Adrenal gland (tissue), 12 donors: ENCODE results near the gene STRA6. TPM values are rescaled to one million over a fixed set of nuclear protein-coding genes. Genes with fewer than 3 reads are reported as not detected.

Experiments used
- DNase-seq, 7 donors: peaks; one replicate each; pipeline ENCODE4 v3.0.0-alpha.2; 2019 to 2020
- H3K27ac ChIP-seq, 5 donors: fragments of 200-600 bp; sonication (generic) in 4 of 5; 1 replicate in 3 of 5; 2 replicates in 2 of 5; pipeline versions ENCODE4 v1.5.1 to v1.8.0; 2016 to 2020; ENCODE audit warnings: mild to moderate bottlenecking in 1 of 5
- H3K27me3 ChIP-seq: fragments of 200-600 bp; 2 replicates; pipeline ENCODE4 v1.8.0; 2021
- H3K36me3 ChIP-seq, 2 donors: fragments of 200-600 bp; replicated peaks in 1 of 2; 1 replicate in 1 of 2; 2 replicates in 1 of 2; pipeline versions ENCODE4 v1.5.1 to v1.8.0; 2018 to 2022
- H3K4me1 ChIP-seq, 2 donors: fragments of 200-600 bp; replicated peaks in 1 of 2; 1 replicate in 1 of 2; 2 replicates in 1 of 2; pipeline versions ENCODE4 v1.5.1 to v1.8.0; 2018 to 2021
- H3K4me3 ChIP-seq, 4 donors: fragments of 200-600 bp; sonication (generic) in 3 of 4; one replicate each; pipeline ENCODE4 v1.5.1; 2016 to 2018
- H3K9me3 ChIP-seq, 3 donors: fragments of 200-600 bp; sonication (generic) in 1 of 3; replicated peaks in 1 of 3; 1 replicate in 2 of 3; 2 replicates in 1 of 3; pipeline versions ENCODE4 v1.5.1 to v1.8.0; 2016 to 2021
- POLR2A ChIP-seq, 2 donors: fragments of 450-650 bp; IDR thresholded peaks; one replicate each; pipeline ENCODE4 v1.6.1; 2017; ENCODE audit warnings: antibody characterized with exemption in 2 of 2, mild to moderate bottlenecking in 2 of 2, moderate library complexity in 1 of 2
- WGBS, 4 donors: extraction: QIAGEN DNeasy Blood & Tissue Kit in 2 of 4; methylation state at CpG; one replicate each; pipeline versions ENCODE4 v1.1.5 to v1.1.7; 2013 to 2017; 5-methylcytosine and 5-hydroxymethylcytosine counted together
- intact Hi-C, 2 donors: fragments of 100-400 bp; cut with DNase I; formaldehyde crosslinking; loops; one replicate each; pipeline versions ENCODE4 v1.14.1 to v1.15.0; 2022 to 2023
- polyA plus RNA-seq, 3 donors: library from polyadenylated mRNA; stranded (reverse); fragments of 200-250 nt in 2 of 3; fragments of 350-450 nt in 1 of 3; fragmentation: Illumina TruSeq in 1 of 3; extraction: RNeasy Lipid Tissue Mini Kit (QIAGEN cat#74804) in 1 of 3; gene quantifications; one replicate each; pipeline ENCODE4 v1.2.3, GENCODE V29; 2013 to 2014
- total RNA-seq, 9 donors: library from RNA; depleted of rRNA in 4 of 9; stranded (reverse); fragments of >200 nt in 4 of 9; fragments of 120-200 nt in 1 of 9; fragmentation: NEBNext Ultra II Directional in 1 of 9; extraction: Animal tissue kit (Norgen Biotek cat#: 25700) in 1 of 9; gene quantifications; one replicate each; pipeline versions ENCODE4 v1.1.0 to v1.2.4, GENCODE V29; 2013 to 2023
- TF ChIP-seq, protein P1 (sequence below), 6 experiments: fragments of 450-650 bp in 4 of 6; fragments of 200-600 bp in 2 of 6; sonication (generic) in 1 of 6; IDR thresholded peaks; 1 replicate in 5 of 6; 2 replicates in 1 of 6; pipeline versions ENCODE4 v1.5.1 to v1.8.0; 2016 to 2021; ENCODE audit warnings: antibody characterized with exemption in 6 of 6, mild to moderate bottlenecking in 2 of 6, moderate library complexity in 1 of 6
- donor health status: healthy with polysubstance abuse.
- donor health status: Bipolar disorder and iron deficiency.
- donor health status: DM: yes; HTN: yes; CAD: no.
- donor health status: DM: no; HTN: no; CAD: no.
- donor health status: DM: no; HTN: no; CAD: no.
- donor health status: DM: yes; HTN: yes; CAD: no.

The STRA6 gene
- total and polyA plus RNA-seq, 12 donors = 0.22 to 12.6 (median 3.1) TPM; not detected in 2

DNA sequence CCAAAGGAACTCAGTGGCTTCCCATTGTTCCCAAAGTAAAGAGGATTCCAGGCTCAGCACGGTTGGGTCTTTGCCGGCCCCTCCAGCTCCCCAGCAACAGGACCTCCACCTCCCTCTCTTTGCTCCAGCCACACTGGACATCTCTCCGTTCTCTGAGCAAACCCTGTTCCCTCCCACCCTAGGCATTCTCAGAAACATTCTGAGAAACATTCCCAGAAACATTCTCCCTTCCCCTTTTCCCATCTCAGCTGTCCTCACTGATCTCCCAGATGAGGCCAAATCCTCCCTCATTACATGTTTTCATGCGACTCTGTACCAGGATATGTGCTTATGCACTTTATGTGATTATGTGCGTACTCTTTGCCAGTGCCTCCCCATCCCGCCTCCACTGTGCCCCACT, 47.7 kb upstream of the STRA6 start:
- DNase-seq = no peak
- Histone ChIP-seq H3K27ac (peak overlapping the region in 4 of 5 donors; percentile 75 to 92 (median 84)), H3K4me3 (no peak overlapping the region), H3K4me1 (peaks cover 20 to 31% of the 10 kb centered on the region in 2 donors), H3K36me3 (no peaks in the 10 kb centered on the region), H3K9me3 (no peaks in the 10 kb centered on the region), H3K27me3 (no peaks in the 10 kb centered on the region)
- 81 to 97% (median 92%) methylated on average over 6 of the region's 6 CpGs for WGBS, 4 donors
- TF ChIP-seq, protein P1, sequence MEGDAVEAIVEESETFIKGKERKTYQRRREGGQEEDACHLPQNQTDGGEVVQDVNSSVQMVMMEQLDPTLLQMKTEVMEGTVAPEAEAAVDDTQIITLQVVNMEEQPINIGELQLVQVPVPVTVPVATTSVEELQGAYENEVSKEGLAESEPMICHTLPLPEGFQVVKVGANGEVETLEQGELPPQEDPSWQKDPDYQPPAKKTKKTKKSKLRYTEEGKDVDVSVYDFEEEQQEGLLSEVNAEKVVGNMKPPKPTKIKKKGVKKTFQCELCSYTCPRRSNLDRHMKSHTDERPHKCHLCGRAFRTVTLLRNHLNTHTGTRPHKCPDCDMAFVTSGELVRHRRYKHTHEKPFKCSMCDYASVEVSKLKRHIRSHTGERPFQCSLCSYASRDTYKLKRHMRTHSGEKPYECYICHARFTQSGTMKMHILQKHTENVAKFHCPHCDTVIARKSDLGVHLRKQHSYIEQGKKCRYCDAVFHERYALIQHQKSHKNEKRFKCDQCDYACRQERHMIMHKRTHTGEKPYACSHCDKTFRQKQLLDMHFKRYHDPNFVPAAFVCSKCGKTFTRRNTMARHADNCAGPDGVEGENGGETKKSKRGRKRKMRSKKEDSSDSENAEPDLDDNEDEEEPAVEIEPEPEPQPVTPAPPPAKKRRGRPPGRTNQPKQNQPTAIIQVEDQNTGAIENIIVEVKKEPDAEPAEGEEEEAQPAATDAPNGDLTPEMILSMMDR (IDR thresholded peaks at IDR 0.05) = no peak
- TF ChIP-seq POLR2A (IDR thresholded peaks at IDR 0.05) = no peak
- intact Hi-C loops = no loop called here

DNA sequence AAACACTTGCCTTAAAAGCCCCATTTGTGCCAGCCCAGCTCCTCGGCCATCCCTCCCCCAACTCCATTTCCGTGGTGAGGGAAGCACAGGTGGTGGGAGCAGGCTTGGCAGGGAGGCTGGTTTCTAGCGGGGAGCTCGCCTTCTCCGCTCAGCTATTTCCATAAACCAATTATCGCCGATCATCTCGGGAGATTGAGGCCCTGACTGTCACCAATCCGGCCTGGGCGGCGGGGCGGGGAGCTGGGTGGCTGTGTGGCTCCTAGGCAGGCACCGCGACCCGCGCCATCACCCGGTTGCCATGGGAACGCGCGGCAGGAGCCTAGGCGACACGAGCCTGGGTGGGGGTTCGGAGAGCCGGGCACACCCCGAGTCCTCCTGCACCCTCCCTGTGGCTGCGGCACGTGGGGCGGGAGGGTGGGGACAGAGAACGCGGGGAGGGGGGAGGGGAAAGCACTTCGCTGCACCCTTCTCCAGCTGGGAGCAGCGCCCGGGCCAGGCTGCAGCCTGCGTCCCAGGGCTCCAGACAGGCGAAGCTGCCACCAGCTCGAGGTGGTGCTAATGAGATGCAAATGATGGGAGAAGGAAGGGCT, 42.9 kb upstream of the STRA6 start:
- intact Hi-C loops = no loop called here
- no peaks in the 10 kb centered on the region for H3K27me3 ChIP-seq
- no peaks in the 10 kb centered on the region for H3K36me3 ChIP-seq
- H3K9me3 ChIP-seq = no peaks in the 10 kb centered on the region
- 24 to 58% (median 43%) methylated on average over 13 to 36 of the region's 36 CpGs for WGBS, 4 donors
- DNase-seq = peak in 2 of 7 donors; percentile 27 to 69
- no peak overlapping the region for H3K27ac ChIP-seq
- H3K4me3 ChIP-seq = no peak overlapping the region
- H3K4me1 ChIP-seq = peaks cover 23 to 45% of the 10 kb centered on the region in 2 donors
- TF ChIP-seq, protein P1 (IDR thresholded peaks at IDR 0.05) = no peak
- no peak for TF ChIP-seq POLR2A (IDR thresholded peaks at IDR 0.05)

DNA sequence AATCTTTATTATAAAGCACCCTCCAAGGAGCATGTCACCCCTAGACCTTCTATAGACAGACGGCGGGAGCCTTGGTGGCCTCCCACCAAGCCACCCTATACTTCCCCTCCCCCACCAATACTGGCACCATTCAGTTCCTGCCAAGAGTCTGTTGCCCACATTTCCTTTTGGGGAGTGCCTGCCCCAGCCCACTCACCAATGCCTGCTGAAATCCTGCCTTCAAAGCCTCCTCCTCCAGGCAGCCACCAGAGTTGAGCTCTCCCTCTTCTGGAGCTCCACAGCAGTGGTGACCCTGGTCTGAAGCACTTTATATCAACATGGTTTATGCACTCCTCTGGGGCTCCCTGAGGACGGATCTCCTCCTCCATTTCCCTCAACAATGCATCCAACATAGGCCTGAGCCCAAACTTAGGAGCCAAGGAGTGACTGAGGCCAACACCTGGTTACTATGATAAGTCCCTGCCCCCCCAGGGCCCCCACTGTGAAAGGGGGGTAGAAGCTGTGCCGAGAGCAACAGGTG, 42.3 kb upstream of the STRA6 start:
- DNase-seq = no peak
- Histone ChIP-seq H3K4me1 (peaks cover 27 to 48% of the 10 kb centered on the region in 2 donors), H3K27me3 (no peaks in the 10 kb centered on the region), H3K36me3 (no peaks in the 10 kb centered on the region), H3K9me3 (no peaks in the 10 kb centered on the region), H3K4me3 (no peak overlapping the region), H3K27ac (no peak overlapping the region)
- TF ChIP-seq, protein P1 (IDR thresholded peaks at IDR 0.05) = no peak
- TF ChIP-seq POLR2A (IDR thresholded peaks at IDR 0.05) = no peak
- WGBS, 4 donors = 68 to 88% (median 76%) methylated on average over 3 to 4 of the region's 4 CpGs
- intact Hi-C loops = no loop called here

DNA sequence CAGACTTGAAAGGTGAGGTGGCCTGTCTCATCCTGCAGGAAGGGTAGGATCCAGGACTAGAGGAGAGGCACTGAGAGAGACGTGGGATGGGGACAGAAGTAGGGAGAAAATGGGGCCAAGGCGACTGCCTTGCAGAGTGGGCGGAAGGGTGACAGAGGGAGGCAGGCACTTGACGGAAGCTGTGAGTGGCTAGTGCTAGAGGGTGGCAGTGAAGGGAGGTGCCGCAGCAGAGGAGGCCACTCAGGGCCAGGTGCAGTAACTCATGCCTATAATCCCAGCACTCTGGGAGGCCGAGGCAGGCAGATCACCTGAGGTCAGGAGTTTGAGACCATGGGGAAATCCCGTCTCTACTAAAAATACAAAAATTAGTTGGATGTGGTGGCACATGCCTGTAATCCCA, 40.8 kb upstream of the STRA6 start:
- Histone ChIP-seq H3K4me1 (peaks cover 33 to 55% of the 10 kb centered on the region in 2 donors), H3K27me3 (no peaks in the 10 kb centered on the region), H3K36me3 (no peaks in the 10 kb centered on the region), H3K4me3 (no peak overlapping the region), H3K9me3 (no peaks in the 10 kb centered on the region), H3K27ac (peak overlapping the region in 2 of 5 donors; percentile 71 to 82)
- 28 to 57% (median 50%) methylated on average over 6 to 7 of the region's 7 CpGs for WGBS, 4 donors
- peak in 6 of 7 donors; percentile 39 to 63 (median 52) for DNase-seq
- intact Hi-C loops = no loop called here
- TF ChIP-seq, protein P1 (IDR thresholded peaks at IDR 0.05) = no peak
- TF ChIP-seq POLR2A (IDR thresholded peaks at IDR 0.05) = no peak
